ENCODE measurements around the gene MMP24OS. TPM values are rescaled to one million over a fixed set of nuclear protein-coding genes. Genes with fewer than 3 reads are reported as not detected.

MMP24OS gene
- total and polyA plus RNA-seq, 10 of the 15 experiments (the other 5 are each of a cell fraction or from before 2014, with no cell fraction given): 2.0 to 30.9 (median 10.9) TPM

GRCh38 chr20:35292504-35293285 is 14.8 kb upstream of the MMP24OS start:
- WGBS (ENCODE audit: insufficient coverage, insufficient replicate concordance, low lambda C conversion rate, missing lambda C conversion rate): 46% methylated on average over 23 of the region's 23 CpGs
- BruUV-seq (replicated peaks): no TSS peak
- TF ChIP-seq ZBTB40 (IDR thresholded peaks at IDR 0.05; ENCODE audit: borderline replicate concordance) (no peak), RCOR1 (conservative IDR thresholded peaks at IDR 0.05; ENCODE audit: low read depth, low read length) (no peak), CEBPZ (IDR thresholded peaks at IDR 0.05; ENCODE audit: low read depth, low read length) (no peak), SPI1 (IDR thresholded peaks at IDR 0.05; ENCODE audit: borderline replicate concordance, insufficient read depth, low read depth, low read length) (no peak), SIX5 (IDR thresholded peaks at IDR 0.05; ENCODE audit: low read depth, low read length, severe bottlenecking) (no peak), KLF5 (IDR thresholded peaks at IDR 0.05; ENCODE audit: partially characterized antibody) (no peak), POU2F2 (IDR thresholded peaks at IDR 0.05; ENCODE audit: borderline replicate concordance, low read depth, low read length) (no peak), EZH2 (IDR thresholded peaks at IDR 0.05; ENCODE audit: borderline replicate concordance, control insufficient read depth, low read depth, low read length) (no peak), BCL11A (IDR thresholded peaks at IDR 0.05; ENCODE audit: low read depth, low read length) (no peak), ELK1 (IDR thresholded peaks at IDR 0.05; ENCODE audit: low read depth, low read length) (no peak), SREBF2 (IDR thresholded peaks at IDR 0.05; ENCODE audit: low read length) (no peak), WRNIP1 (IDR thresholded peaks at IDR 0.05; ENCODE audit: borderline replicate concordance, low read depth, low read length) (no peak), PML (IDR thresholded peaks at IDR 0.05; ENCODE audit: low read length) (no peak), TARDBP (IDR thresholded peaks at IDR 0.05; ENCODE audit: borderline replicate concordance) (no peak)

More at GRCh38 chr20:35292504-35293285, 14.8 kb upstream of the MMP24OS start:
- Histone ChIP-seq H3K9ac (ENCODE audit: control insufficient read depth, insufficient read depth, low read length) (no peak overlapping the region), H3K27ac (ENCODE audit: control insufficient read depth, insufficient read depth) (no peak overlapping the region), H3K4me2 (ENCODE audit: control insufficient read depth, insufficient read depth) (no peak overlapping the region), H3K36me3 (ENCODE audit: control insufficient read depth in 2 of 2, insufficient read depth in 2 of 2, low read length in 1 of 2) (no peaks in the 10 kb centered on the region), H3K4me3 (no peak overlapping the region), H3K9me3 (replicated peaks; ENCODE audit: control insufficient read depth, insufficient read depth, low read length) (no peaks in the 10 kb centered on the region), H3K79me2 (ENCODE audit: control insufficient read depth, insufficient read depth, low read length) (no peaks in the 10 kb centered on the region), H4K20me1 (ENCODE audit: control insufficient read depth, insufficient read depth) (no peaks in the 10 kb centered on the region), H3K4me1 (ENCODE audit: control insufficient read depth, insufficient read depth, low read length) (no peaks in the 10 kb centered on the region), H2AFZ (ENCODE audit: control insufficient read depth, low read depth, low read length) (no peak overlapping the region), H3K27me3 (replicated peaks in 1 of 2; ENCODE audit: control insufficient read depth in 2 of 2, insufficient read depth in 2 of 2, low read length in 1 of 2) (no peaks in the 10 kb centered on the region)
- CTCF ChIA-PET: interaction anchor here (1.0 to 1.4 kb wide), 2 partner anchors 11 to 13 kb away, joined by 3 to 5 read pairs; no protein-coding TSS in a partner anchor
- in situ Hi-C loops (cut with MboI): no loop called here
- RAD21 ChIA-PET (ENCODE audit: unreplicated experiment): no interaction called here
- DNase-seq (ENCODE audit: low read depth, low spot score) (no peak), FAIRE-seq (no peak), ATAC-seq (no peak)
- POLR2A ChIA-PET: no interaction called here
- SMC1A ChIA-PET (ENCODE audit: uncharacterized antibody, unreplicated experiment): no interaction called here
- intact Hi-C loops (cut with micrococcal nuclease; ENCODE audit: unreplicated experiment): no loop called here
